Mesenteric fat pad (tissue), 1 donor: ENCODE data around the gene CBY2. TPM values are rescaled to one million over a fixed set of nuclear protein-coding genes. Genes with fewer than 3 reads are reported as not detected.

ENCODE experiments used
- DNase-seq: peaks from one replicate; pipeline ENCODE4 v3.0.0-alpha.2; 2020; ENCODE audit warnings: low spot score
- total RNA-seq: library from RNA; stranded (reverse); fragmentation: NEBNext Ultra II Directional; extraction: Animal tissue kit (Norgen Biotek cat#: 25700); gene quantifications from one replicate; pipeline ENCODE4 v1.2.1, GENCODE V29; 2021
- donor health status: DM: yes; HTN: yes; CAD: no.

CBY2 gene
- total RNA-seq, 1 donor from 2014 or later = not detected

DNA sequence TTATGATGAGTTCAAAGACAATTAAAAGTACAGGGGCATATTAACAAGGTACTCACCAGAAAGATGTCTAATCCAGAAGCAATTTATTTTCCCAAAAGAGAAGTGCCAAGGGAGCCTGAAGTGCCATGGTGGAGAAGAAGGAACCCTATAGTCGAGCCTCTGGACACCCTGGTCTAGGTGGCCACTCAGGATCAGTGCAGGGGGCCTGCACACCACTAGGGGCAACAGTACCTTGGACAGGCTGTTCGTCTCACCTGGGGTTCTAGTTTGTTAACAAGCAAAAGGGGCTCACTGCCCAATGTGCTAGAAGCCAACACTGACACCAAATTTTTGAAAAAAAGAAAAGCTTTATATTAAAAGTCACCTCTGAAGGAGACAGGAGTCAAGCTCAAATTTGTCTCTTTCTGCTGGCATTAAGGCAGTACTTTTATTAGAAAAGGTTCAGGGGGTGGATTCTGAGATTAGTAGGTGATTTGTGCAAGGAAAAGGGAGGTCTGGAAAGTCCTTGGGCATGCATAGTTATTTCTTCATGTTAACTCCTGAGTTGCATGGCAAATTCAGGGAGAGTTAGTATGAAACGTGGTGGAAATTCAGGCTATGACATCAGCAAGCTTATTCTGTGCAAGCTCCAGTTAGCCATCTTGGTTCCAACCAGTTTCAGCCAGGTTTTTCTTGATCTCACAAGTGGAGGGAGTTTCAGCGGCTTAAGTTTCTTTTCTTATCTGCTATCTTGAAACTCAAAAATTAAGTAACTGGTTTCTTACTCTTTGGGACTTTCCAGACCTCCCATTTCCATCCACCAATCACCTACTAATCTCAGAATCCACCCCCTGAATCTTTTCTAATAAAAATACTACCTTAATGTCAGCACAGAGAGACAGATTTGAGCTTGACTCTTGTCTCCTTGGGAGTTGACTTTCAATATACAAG lies 884 bp upstream of the CBY2 start:
- no peak for DNase-seq

DNA sequence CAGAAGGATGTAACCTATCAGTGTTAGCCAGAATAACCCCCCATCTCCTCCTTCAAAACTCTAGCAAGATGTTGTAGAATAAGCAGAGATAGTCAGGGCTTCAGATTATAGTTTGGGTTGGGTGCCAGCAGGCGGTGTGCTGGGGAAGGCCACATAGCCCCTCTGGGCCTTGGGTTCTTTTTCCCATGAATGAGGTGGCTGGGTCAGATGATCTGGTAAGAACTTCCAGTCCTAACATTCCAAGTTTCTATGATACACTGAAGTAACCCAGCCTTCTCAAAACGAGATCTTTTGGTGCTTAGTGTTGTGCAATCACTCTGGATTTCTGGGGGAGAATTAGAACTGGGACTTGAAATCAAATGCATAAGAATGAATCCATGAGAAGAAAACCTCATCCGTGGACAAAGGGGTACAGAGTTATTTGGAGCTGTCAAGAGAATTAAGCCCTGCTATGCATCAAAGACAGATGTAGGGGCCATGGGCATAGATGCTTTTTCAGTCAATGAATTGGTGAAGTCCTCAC lies 810 bp downstream of the CBY2 start:
- no peak for DNase-seq

DNA sequence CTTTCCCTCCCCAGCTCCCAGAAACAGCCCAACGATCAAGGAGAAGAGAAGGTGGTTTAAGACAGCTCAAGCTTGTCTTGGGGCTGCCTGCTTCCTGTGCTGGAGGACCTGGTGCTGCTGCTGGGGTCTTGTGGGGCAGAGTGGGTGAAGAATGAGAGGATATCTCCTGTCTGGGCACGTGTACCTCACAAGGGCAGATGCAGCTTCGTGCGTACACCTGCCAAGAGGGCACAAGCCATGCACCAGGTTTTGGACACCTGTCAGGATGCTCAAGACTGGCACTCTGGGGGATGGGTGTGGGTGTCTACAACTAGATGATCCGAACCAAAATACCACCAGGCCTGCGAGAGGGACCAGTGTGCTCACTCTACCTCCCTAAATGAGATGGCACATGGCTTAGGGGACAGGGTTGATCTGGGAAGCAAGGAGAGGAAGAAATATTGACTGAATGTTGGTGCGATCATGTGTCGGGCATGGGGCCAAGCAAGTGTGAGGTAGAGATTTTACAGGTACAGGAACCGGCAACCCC lies 2.2 kb downstream of the CBY2 start:
- no peak for DNase-seq

DNA sequence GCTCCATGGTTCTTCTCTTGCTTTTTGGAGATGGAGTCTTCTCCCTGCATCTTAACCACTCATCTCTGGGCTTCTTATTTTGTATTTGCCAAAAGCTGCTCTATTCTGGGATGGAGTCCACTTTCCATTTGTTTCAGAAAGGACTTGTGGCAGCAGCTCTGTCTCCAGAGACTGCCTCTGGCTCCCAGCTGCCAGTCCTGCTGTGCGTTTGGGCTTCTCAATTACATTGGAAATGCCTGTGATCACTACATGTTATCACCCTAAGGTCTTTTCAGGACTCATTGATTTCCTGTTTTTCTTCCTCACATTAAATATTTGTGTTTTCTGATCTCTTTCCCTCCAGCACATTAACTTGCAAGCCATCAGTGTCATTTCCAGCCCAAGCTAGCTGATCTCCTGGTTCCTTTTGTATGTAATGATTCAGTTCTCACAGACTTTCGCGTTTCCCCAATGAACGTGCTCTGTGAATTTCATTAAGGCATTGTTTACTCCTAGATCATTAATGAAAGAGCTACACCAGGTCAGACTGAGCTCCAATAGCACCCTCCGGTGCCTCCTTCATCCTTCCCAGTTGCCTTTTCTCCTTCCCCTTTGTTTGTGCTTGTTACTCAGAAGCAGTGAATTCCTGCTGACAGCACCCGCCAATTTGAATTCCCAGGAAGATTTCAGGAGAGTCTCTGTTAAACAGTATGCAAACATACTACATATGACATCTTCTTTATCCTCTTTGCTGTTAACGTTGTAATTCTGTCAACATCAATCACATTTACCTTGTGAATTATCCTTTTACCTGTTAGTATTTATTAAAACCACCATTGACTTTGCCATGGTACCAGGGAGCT lies 3.0 kb downstream of the CBY2 start:
- no peak for DNase-seq

- DNase-seq = no peak
Measured at GRCh38 chr13:45705918-45706317, 3.8 kb downstream of the CBY2 start.

DNA sequence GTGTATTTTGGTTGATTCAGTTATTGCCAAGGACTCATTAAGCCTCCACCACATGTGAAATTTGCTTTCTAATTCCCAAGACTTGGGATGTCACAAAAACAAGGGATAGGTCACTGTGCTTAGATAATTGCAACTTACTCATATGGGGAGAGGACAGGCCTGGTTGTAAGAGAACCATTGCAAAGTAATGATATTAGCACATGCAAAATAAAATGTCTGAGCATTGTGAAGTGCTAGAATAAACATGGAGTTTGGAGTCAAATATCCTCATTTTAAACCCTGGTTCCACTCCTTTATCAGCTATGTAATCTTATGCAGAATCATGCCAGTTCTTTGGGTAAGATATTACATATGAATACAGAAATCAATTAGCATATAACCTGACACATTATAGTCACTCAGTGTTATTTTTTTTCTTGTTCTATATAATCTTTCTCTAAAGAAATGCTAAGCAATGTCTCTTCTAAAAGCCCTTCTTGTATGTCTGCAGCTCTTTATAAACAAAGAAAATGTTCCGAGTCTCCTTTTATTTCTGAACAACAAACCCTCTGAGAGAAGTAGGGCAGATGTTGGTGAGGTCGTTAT lies 5.5 kb downstream of the CBY2 start:
- DNase-seq = no peak

DNA sequence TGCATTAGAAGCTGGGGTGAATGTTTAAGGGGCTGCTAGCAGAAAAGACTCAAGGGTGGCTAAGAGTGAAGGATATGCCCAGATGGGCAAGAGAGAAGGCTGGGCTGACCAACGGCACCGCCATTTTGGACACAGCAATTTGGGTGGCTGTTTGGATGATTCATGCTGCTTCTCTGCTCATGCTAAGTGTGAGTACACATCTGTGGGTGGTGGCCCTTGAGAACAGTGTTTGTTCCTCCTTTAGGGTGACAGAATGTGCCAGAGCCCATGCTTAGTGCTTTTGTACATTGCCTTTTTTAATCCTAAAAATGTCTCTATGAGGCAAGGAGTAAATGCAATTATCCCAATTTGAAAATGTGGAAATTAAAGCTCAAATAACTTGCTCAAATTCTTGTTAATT lies 9.8 kb downstream of the CBY2 start:
- DNase-seq = no peak

GRCh38 chr13:45713106-45713690 lies 11.1 kb downstream of the CBY2 start:
- no peak for DNase-seq

- no peak for DNase-seq
Measured at GRCh38 chr13:45713721-45714120, 11.6 kb downstream of the CBY2 start.

GRCh38 chr13:45714170-45714569 lies 12.1 kb downstream of the CBY2 start:
- no peak for DNase-seq

- no peak for DNase-seq
Measured at GRCh38 chr13:45715351-45715750, 13.2 kb downstream of the CBY2 start.

DNA sequence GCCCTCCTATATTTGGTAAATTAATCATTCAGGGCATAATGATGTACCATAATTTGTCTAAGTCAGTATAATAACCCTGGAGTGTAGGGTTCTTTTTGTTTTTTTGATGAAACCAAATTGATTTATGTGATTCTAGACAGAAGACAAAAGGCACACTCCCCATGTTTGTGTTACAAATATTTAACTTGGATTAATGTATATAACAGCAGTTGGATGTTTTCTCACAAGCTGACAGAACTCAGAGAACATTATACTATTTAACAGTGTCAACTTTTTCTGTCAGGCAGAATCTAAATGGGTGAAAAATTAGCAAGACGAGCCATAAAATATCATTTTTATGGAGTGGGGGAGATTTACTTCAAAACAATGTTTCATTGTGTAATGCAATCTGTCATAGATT lies 15.2 kb downstream of the CBY2 start:
- no peak for DNase-seq

- DNase-seq = no peak
Measured at GRCh38 chr13:45718063-45718462, 15.9 kb downstream of the CBY2 start.

- DNase-seq = no peak
Measured at GRCh38 chr13:45718992-45719391, 16.9 kb downstream of the CBY2 start.

GRCh38 chr13:45721203-45721731 lies 19.1 kb downstream of the CBY2 start:
- no peak for DNase-seq

GRCh38 chr13:45723798-45724197 lies 21.7 kb downstream of the CBY2 start:
- no peak for DNase-seq

GRCh38 chr13:45728759-45729158 lies 26.6 kb downstream of the CBY2 start:
- DNase-seq = no peak

DNA sequence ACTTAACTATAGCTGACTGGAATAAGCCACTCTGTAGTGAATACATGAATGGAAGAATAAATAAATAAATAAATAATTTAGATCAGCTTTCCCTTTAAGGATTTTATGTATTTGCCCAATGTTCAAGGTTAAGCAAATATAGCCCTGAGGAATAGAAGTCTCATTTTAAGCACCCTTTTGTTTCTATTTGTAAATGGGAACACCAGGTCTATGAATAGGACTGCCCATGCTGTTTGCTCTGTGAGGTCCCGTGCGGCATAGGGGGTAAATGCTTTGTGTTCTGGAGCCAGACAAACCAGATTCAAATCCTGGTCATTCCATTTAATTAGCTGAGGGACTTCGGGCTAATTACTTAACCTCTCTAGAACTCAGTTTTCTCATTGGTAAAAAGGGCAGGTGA lies 29.3 kb downstream of the CBY2 start:
- no peak for DNase-seq

DNA sequence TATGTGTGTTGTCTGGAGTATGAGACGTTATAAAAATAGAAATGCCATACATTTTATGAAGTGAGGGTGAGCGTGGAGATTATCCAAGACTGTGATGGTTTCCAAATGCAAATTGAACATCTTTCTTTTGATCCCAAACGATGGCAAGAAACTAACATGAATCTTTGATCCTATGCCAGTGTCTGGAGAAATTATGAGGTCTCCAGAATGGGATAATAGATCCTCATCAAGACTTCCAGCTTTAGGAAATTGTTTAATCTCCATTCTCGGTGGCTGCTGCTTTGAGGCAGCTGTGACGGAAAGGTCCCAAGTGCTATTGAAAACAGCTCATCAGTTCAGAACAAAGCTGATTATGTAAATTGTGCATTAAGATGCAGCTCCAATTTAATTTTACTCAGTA lies 30.8 kb downstream of the CBY2 start:
- no peak for DNase-seq

DNA sequence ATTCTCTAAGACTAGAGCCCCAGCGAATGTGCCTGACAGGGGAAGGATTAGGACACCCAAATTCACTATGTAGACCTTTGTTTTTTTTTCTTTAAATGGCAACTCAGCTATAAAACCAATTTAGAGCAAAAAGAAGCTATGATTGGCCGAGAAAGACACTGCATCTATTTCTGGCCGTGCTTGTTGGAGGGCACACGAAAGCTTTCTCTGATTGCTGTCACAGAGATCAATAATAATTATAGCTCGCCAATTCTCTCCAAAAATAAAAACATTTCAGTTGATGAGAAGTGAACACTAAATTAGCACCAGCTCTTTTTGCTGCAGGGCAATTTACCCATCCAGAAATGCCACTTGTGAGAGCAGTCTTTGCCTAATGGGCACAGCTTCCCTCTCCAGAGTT lies 31.2 kb downstream of the CBY2 start:
- no peak for DNase-seq

GRCh38 chr13:45737571-45738017 lies 35.5 kb downstream of the CBY2 start:
- DNase-seq = no peak
